OCI-LY1 (cell line): ENCODE data around the gene TANK.

Experiments
- CTCF ChIP-seq: fragments of 200-600 bp; sonication (generic), shearing (Covaris generic); IDR thresholded peaks from 2 replicates; pipeline ENCODE4 v1.5.1; 2017; ENCODE audit warnings: mild to moderate bottlenecking, antibody characterized with exemption, low read length, moderate library complexity, mixed read lengths
- EZH2 ChIP-seq: fragments of 200-600 bp; sonication (generic), shearing (Covaris generic); IDR thresholded peaks from 2 replicates; pipeline ENCODE4 v1.8.0; 2017; ENCODE audit warnings: borderline replicate concordance, mixed run types, mild to moderate bottlenecking, antibody characterized with exemption, low read length, moderate library complexity, mixed read lengths

DNA sequence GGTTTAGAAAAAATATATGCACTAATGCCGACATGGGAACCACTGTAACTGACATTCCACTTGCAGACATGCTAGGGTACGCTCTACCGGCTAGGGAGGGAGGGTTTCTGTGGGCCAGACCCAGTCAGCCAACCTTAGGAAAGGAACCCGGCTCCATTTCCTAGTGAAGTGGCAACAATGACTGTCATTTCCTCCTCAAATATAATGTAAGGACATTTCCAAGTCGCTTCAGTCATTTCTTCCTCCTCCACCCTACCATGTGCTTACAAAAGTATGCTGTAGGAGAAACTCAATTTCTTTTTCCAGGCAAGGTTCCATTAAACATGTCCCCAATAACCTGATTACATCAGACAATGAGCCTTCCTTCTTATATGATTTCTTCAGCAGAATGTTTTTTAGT is 83.7 kb downstream of the TANK start:
- TF ChIP-seq CTCF (no peak), EZH2 (no peak)
